Activated CD4-positive, alpha-beta T cell treated with anti-CD3 and anti-CD28 coated beads, Interleukin-2, amount 50 U/mL, for 16 hours (primary cell): ENCODE measurements around the gene EIF4G3.
"Not testable (repeated sequence)": the region's sequence is repeated elsewhere in the genome, so short reads cannot be mapped to it uniquely, and the experiment has no call there.

ENCODE experiments used
- DNase-seq: peaks from one replicate; pipeline ENCODE4 v3.0.0-alpha.2; 2020

EIF4G3 gene

GRCh38 chr1:21064057-21064456, 112.6 kb downstream of the EIF4G3 start:
- DNase-seq: no peak

GRCh38 chr1:21060523-21060922, 116.2 kb downstream of the EIF4G3 start:
- no peak for DNase-seq

- no peak for DNase-seq
Observed at GRCh38 chr1:21059021-21059420, 117.7 kb downstream of the EIF4G3 start.

- DNase-seq: no peak
Observed at GRCh38 chr1:21058035-21058793, 118.5 kb downstream of the EIF4G3 start.

- DNase-seq: not testable (repeated sequence)
Observed at GRCh38 chr1:21053189-21053928, 123.3 kb downstream of the EIF4G3 start.

- DNase-seq: no peak
Observed at GRCh38 chr1:21052034-21052433, 124.7 kb downstream of the EIF4G3 start.

- no peak for DNase-seq
Observed at GRCh38 chr1:21051177-21051825, 125.4 kb downstream of the EIF4G3 start.

GRCh38 chr1:21050031-21050430, 126.7 kb downstream of the EIF4G3 start:
- DNase-seq: no peak

- no peak for DNase-seq
Observed at GRCh38 chr1:21048462-21048861, 128.2 kb downstream of the EIF4G3 start.

- DNase-seq: no peak
Observed at GRCh38 chr1:21046132-21046531, 130.6 kb downstream of the EIF4G3 start.

GRCh38 chr1:21045351-21045750, 131.3 kb downstream of the EIF4G3 start:
- DNase-seq: no peak

GRCh38 chr1:21042929-21043605, 133.6 kb downstream of the EIF4G3 start:
- DNase-seq: no peak

- DNase-seq: no peak
Observed at GRCh38 chr1:21041541-21041940, 135.2 kb downstream of the EIF4G3 start.

- DNase-seq: no peak
Observed at GRCh38 chr1:21037091-21037490, 139.6 kb downstream of the EIF4G3 start.

GRCh38 chr1:21035794-21036193, 140.9 kb downstream of the EIF4G3 start:
- no peak for DNase-seq

GRCh38 chr1:21034725-21035628, 141.7 kb downstream of the EIF4G3 start:
- no peak for DNase-seq

GRCh38 chr1:21032741-21033140, 144.0 kb downstream of the EIF4G3 start:
- DNase-seq: no peak

GRCh38 chr1:21030181-21030580, 146.5 kb downstream of the EIF4G3 start:
- DNase-seq: no peak

- no peak for DNase-seq
Observed at GRCh38 chr1:21028520-21029145, 148.1 kb downstream of the EIF4G3 start.

GRCh38 chr1:21027805-21028204, 148.9 kb downstream of the EIF4G3 start:
- DNase-seq: no peak

- no peak for DNase-seq
Observed at GRCh38 chr1:21024918-21025317, 151.8 kb downstream of the EIF4G3 start.
